Kidney (tissue), 14 donors: ENCODE results near the gene KRTAP4-12. TPM values are rescaled to one million over a fixed set of nuclear protein-coding genes. Genes with fewer than 3 reads are reported as not detected.
"Not testable (repeated sequence)": the region's sequence is repeated elsewhere in the genome, so short reads cannot be mapped to it uniquely, and the experiment has no call there.

Experiments
- DNase-seq, 5 donors: peaks; one replicate each; pipeline ENCODE4 v3.0.0-alpha.2; 2013 to 2020
- FAIRE-seq: peaks from 2 replicates; lab custom pipeline; 2012; peaks lifted over from hg19 to GRCh38; lab: Jason Lieb, UNC
- H3K27ac ChIP-seq, 2 donors: one replicate each; pipeline ENCODE4 v1.7.0; 2013; ENCODE audit warnings: low read depth in 2 of 2, low read length in 2 of 2, inconsistent platforms in 1 of 2
- H3K27me3 ChIP-seq: one replicate; pipeline ENCODE4 v1.7.1; 2013; ENCODE audit warnings: low read length, inconsistent platforms; ENCODE audit not compliant: control insufficient read depth, insufficient read depth
- H3K36me3 ChIP-seq, 3 donors: one replicate each; pipeline versions ENCODE4 v1.7.0 to v1.7.1; 2013; ENCODE audit warnings: low read length in 3 of 3, control low read depth in 1 of 3, inconsistent platforms in 1 of 3; ENCODE audit not compliant: insufficient read depth in 3 of 3, control insufficient read depth in 2 of 3
- H3K4me1 ChIP-seq, 3 donors: one replicate each; pipeline versions ENCODE4 v1.7.0 to v1.7.1; 2013; ENCODE audit warnings: low read length in 3 of 3, inconsistent platforms in 1 of 3, low read depth in 1 of 3; ENCODE audit not compliant: control insufficient read depth in 2 of 3, insufficient read depth in 2 of 3
- H3K4me3 ChIP-seq, 3 donors: one replicate each; pipeline versions ENCODE4 v1.7.0 to v1.8.1; 2013; ENCODE audit warnings: low read length in 3 of 3, control low read depth in 1 of 3, inconsistent platforms in 1 of 3
- H3K9ac ChIP-seq, 3 donors: one replicate each; pipeline versions ENCODE4 v1.7.0 to v1.7.1; 2013; ENCODE audit warnings: low read length in 3 of 3, control low read depth in 1 of 3, inconsistent platforms in 1 of 3
- H3K9me3 ChIP-seq, 3 donors: one replicate each; pipeline versions ENCODE4 v1.7.0 to v1.7.1; 2013; ENCODE audit warnings: low read length in 3 of 3, control low read depth in 1 of 3, inconsistent platforms in 1 of 3; ENCODE audit not compliant: control insufficient read depth in 2 of 3, insufficient read depth in 1 of 3
- CTCF ChIP-seq: IDR thresholded peaks from 3 replicates; pipeline ENCODE4 v1.5.1; 2012; ENCODE audit warnings: mild to moderate bottlenecking, moderate library complexity, borderline replicate concordance; ENCODE audit not compliant: insufficient read depth; ENCODE audit errors: extremely low read depth
- intact Hi-C: fragments of 100-400 bp; cut with DNase I; formaldehyde crosslinking; loops from one replicate; pipeline ENCODE4 v1.11.1; 2022
- polyA plus RNA-seq: library from polyadenylated mRNA; stranded (reverse); fragments of 350-450 nt; fragmentation: Illumina TruSeq; extraction: RNeasy Lipid Tissue Mini Kit (QIAGEN cat#74804); gene quantifications from one replicate; pipeline ENCODE4 v1.2.3, GENCODE V29; 2014; ENCODE audit warnings: low read depth, low replicate concordance; ENCODE audit not compliant: insufficient read depth
- total RNA-seq: library from RNA; stranded (reverse); fragmentation: NEBNext Ultra II Directional; extraction: Animal tissue kit (Norgen Biotek cat#: 25700); gene quantifications from one replicate; pipeline ENCODE4 v1.2.1, GENCODE V29; 2021
- donor health status: control.
- donor health status: control.
- donor health status: control.
- donor health status: control.
- donor health status: control.
- donor health status: DM: yes; HTN: yes; CAD: no.
- donor health status: Normal renal cell carcinoma (clear cell type).

KRTAP4-12 gene
- total and polyA plus RNA-seq, 2 donors from 2014 or later: not detected

- H3K4me3 ChIP-seq: no peak overlapping the region
- no peak overlapping the region for H3K27ac ChIP-seq
- no peaks in the 10 kb centered on the region for H3K4me1 ChIP-seq
- TF ChIP-seq CTCF: no peak
- no peaks in the 10 kb centered on the region for H3K27me3 ChIP-seq
- intact Hi-C loops: no loop called here
- no peak overlapping the region for H3K9ac ChIP-seq
- FAIRE-seq: no peak
- peaks cover 0 to 2% (median 0%) of the 10 kb centered on the region in 3 donors for H3K9me3 ChIP-seq
- DNase-seq: no peak
- H3K36me3 ChIP-seq: no peaks in the 10 kb centered on the region
Observed at GRCh38 chr17:41131979-41132378, 8.0 kb upstream of the KRTAP4-12 start.

GRCh38 chr17:41127371-41127770, 3.4 kb upstream of the KRTAP4-12 start:
- DNase-seq (no peak), FAIRE-seq (no peak)
- intact Hi-C loops: no loop called here
- no peak overlapping the region for H3K9ac ChIP-seq
- no peak for TF ChIP-seq CTCF
- no peaks in the 10 kb centered on the region for H3K4me1 ChIP-seq
- H3K9me3 ChIP-seq: peaks cover 0 to 2% (median 0%) of the 10 kb centered on the region in 3 donors
- H3K4me3 ChIP-seq: no peak overlapping the region
- H3K27me3 ChIP-seq: no peaks in the 10 kb centered on the region
- H3K27ac ChIP-seq: no peak overlapping the region
- H3K36me3 ChIP-seq: no peaks in the 10 kb centered on the region

- TF ChIP-seq CTCF: no peak
- FAIRE-seq: no peak
- no peak for DNase-seq
- Histone ChIP-seq H3K27me3 (no peaks in the 10 kb centered on the region), H3K4me3 (no peak overlapping the region), H3K36me3 (no peaks in the 10 kb centered on the region), H3K9me3 (peaks cover 0 to 2% (median 0%) of the 10 kb centered on the region in 3 donors), H3K4me1 (no peaks in the 10 kb centered on the region), H3K27ac (no peak overlapping the region), H3K9ac (no peak overlapping the region)
- intact Hi-C loops: no loop called here
Observed at GRCh38 chr17:41126412-41126811, 2.4 kb upstream of the KRTAP4-12 start.

GRCh38 chr17:41125064-41125463, 1.1 kb upstream of the KRTAP4-12 start:
- no peaks in the 10 kb centered on the region for H3K27me3 ChIP-seq
- DNase-seq: no peak
- no peak for TF ChIP-seq CTCF
- no peak overlapping the region for H3K9ac ChIP-seq
- no peak for FAIRE-seq
- H3K27ac ChIP-seq: no peak overlapping the region
- peaks cover 0 to 2% (median 0%) of the 10 kb centered on the region in 3 donors for H3K9me3 ChIP-seq
- H3K4me3 ChIP-seq: no peak overlapping the region
- no peaks in the 10 kb centered on the region for H3K36me3 ChIP-seq
- intact Hi-C loops: no loop called here
- H3K4me1 ChIP-seq: no peaks in the 10 kb centered on the region

GRCh38 chr17:41123292-41123990, 541 bp downstream of the KRTAP4-12 start:
- H3K27ac ChIP-seq, H3K4me3 ChIP-seq, FAIRE-seq, H3K27me3 ChIP-seq, intact Hi-C loops, DNase-seq, H3K9ac ChIP-seq, H3K4me1 ChIP-seq, H3K9me3 ChIP-seq, H3K36me3 ChIP-seq: not testable (repeated sequence)
